NOMO-1 treated with DMSO at 0.1 percent for 48 hours (cell line): Measurements from ENCODE around the gene RANBP10.
"Not testable (repeated sequence)": the region's sequence is repeated elsewhere in the genome, so short reads cannot be mapped to it uniquely, and the experiment has no call there.

ENCODE experiments used
- DNase-seq: peaks from one replicate; lab custom pipeline; 2025; ENCODE audit not compliant: unreplicated experiment; lab: John Stamatoyannopoulos, UW

The RANBP10 gene

DNA sequence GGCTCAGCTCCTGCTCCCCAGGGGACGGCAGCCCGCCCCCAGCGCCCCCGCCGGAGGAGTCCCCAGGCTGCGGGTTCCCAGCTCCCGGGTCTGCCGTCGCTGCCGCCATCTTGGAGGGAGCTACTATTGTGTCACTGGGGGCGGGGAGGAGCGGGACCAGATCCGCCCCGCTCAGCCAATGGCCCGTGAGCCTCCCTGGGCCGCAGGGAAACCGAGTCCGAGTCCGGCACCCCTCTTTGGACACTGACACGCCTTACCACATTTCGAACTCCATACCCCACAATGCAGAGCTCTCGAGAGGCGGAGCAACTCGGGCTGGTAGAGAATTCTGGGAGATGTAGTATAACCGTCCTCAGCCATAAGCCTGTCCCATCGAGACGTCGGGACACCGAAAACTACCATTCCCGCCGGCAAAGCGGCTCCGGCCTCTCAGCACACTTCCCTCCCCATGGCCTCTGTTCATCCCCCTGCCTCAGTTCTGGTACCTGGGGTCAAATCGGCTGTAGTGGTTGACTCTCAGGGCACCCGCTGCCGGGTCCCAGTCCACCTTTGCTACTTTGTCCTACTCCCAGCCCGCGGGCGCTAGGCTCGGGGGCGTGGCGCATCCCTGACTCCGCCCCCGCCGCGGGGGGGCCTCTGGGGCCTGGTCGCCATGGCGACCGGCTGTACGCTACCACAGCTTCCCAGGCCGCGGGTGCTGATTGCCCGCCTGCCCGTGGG, at the start of gene RANBP10, which contains the start of gene TSNAXIP1:
RANBP10 (minus strand) TSS at position 133 of the 720 bp plus-strand sequence; CDS start at position 109, 24 bp downstream.
TSNAXIP1 (plus strand) TSS at position 462 of the 720 bp plus-strand sequence. CDS start 261 bp downstream, outside the sequence.
- peak; percentile 99 for DNase-seq

DNA sequence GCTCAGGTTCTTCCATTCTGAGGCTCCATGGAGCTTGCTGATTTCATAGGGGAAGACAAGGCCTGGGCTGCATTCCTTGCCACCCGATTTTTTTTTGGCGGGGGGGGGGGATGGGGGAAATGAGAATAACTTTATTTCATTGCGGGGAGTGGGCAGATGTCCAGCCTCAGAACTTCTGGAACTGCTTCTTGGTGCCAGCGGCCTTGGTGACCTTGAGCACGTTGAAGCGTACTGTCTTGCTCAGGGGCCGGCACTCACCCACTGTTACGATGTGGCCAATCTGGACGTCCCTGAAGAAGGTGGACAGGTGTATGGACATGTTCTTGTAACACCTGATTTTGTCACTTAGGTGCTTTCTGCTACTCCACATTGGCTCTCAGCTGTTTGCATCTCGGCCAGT, 49.4 kb upstream of the RANBP10 start:
- no peak for DNase-seq

DNA sequence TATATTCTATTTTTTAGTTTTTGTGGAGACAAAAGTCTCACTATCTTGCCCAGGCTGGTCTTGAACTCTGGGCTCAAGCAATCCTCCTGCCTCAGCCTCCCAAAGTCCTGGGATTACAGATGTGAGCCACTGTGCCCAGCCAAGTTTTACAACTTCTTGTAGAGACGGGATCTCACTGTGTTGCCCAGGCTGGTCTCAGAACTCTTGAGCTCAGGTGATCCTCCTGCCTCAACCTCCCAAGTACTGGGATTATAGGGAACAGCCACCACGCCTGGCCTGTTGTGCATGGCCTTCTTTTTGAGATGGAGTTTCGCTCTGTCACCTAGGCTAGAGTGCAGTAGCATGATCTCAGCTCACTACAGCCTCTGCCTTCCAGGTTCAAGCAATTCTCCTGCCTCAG, 47.3 kb upstream of the RANBP10 start:
- no peak for DNase-seq

DNA sequence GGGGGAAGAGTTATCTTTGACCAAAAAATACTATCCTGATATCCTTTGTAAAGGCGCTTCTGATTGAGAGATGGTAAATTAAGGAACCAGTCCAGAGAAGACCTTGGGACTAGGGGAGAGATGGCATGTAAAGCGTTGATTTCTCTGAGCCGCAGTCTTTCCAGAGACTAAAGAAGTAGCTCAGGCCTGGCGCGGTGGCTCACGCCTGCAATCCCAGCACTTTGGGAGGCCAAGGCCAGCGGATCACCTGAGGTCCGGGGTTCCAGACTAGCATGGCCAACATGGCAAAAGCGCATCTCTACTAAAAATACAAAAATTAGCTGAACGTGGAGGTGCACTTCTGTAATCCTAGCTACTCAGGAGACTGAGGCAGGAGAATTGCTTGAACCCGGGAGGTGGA, 41.8 kb upstream of the RANBP10 start:
- no peak for DNase-seq

DNA sequence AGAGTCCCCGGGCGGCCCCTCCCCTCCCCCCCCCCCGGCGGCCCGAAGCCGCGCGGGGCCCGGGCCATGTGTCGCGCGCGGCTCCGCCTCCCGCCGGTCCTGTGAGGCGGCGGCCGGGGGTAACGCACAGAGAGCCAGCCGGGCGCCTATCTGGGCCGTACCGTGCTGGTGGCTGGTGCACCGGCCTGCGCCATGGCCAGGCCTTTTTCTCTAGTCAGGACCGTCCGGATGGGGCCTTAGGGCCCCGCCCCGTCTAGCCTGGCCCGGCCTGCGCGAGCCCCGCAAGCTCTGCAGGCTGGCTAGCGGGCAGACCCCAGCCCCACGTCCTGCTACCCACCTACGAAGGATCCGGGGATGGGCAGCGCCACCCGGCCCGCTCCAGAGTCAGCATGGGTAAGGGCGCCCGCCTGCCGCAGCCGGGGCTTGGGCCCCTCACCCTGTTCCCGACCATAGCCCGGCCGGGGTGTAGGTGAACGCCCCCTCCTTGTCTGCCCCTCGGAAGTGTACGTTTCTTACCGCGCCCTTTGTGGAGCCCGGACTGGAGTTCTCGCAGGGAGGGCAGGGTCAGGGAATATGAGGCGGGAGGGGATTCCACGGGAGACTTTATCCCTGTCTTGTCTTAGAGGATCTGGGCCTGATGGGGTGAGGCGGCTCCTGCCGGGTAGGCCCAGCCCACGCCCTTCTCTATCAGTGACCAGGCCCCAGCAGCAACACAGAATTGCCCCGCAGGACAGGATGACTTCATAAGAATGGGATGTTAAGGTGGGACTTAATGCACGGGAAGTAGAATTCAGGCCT, 40.9 kb upstream of the RANBP10 start, which contains the start of gene CENPT:
CENPT (minus strand) TSS at position 630 of the 798 bp plus-strand sequence. CDS start 13,834 bp downstream, outside the sequence.
- DNase-seq, result peak; percentile 57

DNA sequence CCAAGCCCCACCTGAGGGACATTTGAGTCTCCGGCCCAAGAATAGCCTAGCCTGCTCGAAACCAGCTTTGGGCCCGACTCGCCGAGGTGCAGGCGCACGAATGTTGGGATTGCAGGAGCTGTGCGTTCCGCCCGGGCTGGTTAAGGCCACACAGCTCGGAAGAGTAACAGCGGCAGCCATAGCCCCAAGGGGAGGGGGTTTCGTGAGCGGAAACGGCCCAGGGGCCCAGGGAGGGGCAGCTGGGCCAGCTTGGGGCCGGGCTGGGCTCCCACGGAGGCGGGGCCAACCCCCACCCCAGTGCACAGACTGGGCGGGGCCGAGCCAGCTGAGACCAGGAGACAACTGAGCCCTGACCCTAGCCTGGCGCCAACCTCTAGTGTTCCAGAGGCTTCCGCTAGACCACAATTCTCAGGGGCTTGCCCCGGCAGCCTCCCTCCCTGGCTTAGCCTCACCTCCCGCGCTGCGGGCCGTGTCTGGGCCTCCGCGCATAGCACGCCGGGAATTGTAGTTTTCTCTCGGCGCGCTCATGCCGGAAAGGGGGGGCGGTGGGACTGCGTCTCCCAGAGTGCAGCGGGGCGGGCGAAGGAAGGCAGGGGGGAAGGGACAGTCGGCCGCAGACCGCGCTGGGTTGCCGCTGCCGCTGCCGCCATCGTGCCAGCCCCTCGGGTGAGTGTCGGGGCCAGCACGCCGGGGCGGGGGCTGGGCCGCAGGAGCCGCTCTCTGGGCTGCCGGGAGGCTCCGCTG, 40.1 kb upstream of the RANBP10 start, which contains the start of gene NUTF2:
NUTF2 (plus strand) TSS at position 614 of the 744 bp plus-strand sequence. CDS start 18,198 bp downstream, outside the sequence.
- DNase-seq, result peak; percentile 96

DNA sequence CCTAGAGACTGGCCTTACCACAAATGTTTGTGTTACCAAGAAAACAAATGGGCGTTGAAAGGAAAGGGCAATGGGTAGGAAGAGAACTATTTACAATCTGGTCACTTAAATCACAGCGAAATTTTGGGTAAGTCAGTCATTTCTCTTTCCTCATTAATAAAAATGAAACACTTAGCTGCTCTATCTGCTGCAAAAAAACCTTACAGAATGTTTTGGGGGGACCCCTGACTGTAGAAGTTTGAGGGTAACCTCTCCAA, 39.6 kb upstream of the RANBP10 start:
- DNase-seq, result no peak

DNA sequence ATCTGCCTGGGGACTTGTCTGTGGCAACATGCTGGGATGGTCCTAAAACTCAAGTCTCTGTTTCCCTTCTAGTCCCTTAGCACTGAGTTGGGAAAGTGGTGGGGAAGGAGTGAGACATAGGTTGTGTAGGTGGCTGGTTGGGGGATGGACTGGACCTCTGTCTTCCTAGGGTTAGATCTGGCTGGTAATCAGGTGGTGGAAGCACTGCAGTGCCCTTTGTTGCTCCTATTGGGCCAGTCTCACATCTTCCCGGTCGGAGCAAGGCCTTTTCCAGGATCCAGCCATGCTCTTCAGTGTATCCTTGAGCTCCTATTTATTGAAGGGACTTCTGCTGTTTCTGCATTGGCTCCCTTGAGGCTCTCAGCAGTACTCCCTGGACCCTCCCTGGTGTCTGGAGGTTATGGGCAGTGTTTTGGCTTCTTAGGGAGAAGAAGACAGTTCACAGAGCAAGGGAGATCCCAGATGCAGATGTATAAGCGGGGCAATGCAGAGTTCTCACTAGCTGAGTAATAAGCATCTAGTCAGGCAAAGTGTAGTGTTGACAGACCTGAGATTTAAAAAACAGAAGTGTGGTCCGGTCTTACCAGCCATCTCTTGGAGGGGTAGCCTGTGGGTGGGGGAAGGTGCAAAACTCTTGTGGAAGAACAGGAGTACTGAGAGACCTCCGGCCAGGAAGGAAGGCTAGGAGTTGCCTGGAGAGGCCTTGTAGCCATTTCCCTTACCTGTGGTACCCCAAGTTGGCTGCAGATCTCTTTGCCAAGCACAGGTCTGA, 39.1 kb upstream of the RANBP10 start:
- DNase-seq, result peak; percentile 22

DNA sequence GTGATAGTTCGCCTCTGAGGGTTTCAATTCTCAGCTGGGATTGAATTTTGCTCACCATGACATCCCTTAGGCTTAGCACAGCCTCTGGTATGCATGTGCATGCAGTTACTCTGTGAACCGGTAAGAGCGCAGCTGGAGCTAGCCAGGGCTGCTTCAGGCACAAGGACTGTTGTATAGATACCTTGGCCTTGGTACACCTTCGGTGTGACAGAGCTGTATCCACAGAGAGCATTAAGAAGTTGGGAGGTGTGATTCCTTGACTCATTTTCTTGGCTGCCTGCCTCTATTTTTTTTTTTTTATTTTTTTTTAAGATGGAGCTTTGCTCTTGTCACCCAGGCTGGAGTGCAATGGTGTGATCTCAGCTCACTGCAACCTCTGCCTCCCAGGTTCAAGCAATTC, 38.1 kb upstream of the RANBP10 start:
- no peak for DNase-seq

DNA sequence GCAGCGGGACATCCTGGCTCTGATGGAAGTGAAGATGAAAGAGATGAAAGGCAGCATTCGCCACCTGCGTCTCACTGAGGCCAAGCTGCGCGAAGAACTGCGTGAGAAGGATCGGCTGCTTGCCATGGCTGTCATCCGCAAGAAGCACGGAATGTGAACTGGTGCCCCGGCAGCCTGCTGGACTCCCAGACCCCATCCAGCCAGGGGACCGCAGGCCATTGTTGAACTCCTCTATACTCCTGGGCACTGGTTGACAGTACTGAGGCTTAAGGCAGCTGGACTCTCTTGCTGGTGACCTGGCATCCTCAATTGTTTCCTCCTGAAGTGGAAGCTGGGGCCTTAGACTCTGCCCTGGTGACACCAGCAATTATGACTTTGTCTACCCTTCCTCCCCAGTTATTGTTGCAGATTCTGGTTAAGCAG, 37.0 kb upstream of the RANBP10 start:
- DNase-seq, result no peak

DNA sequence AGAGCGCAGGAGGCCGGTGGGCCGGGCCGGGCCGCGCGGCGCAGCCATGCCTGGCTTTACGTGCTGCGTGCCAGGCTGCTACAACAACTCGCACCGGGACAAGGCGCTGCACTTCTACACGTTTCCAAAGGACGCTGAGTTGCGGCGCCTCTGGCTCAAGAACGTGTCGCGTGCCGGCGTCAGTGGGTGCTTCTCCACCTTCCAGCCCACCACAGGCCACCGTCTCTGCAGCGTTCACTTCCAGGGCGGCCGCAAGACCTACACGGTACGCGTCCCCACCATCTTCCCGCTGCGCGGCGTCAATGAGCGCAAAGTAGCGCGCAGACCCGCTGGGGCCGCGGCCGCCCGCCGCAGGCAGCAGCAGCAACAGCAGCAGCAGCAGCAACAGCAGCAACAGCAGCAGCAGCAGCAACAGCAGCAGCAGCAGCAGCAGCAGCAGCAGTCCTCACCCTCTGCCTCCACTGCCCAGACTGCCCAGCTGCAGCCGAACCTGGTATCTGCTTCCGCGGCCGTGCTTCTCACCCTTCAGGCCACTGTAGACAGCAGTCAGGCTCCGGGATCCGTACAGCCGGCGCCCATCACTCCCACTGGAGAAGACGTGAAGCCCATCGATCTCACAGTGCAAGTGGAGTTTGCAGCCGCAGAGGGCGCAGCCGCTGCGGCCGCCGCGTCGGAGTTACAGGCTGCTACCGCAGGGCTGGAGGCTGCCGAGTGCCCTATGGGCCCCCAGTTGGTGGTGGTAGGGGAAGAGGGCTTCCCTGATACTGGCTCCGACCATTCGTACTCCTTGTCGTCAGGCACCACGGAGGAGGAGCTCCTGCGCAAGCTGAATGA, 36.4 kb upstream of the RANBP10 start:
- peak; percentile 60 for DNase-seq

DNA sequence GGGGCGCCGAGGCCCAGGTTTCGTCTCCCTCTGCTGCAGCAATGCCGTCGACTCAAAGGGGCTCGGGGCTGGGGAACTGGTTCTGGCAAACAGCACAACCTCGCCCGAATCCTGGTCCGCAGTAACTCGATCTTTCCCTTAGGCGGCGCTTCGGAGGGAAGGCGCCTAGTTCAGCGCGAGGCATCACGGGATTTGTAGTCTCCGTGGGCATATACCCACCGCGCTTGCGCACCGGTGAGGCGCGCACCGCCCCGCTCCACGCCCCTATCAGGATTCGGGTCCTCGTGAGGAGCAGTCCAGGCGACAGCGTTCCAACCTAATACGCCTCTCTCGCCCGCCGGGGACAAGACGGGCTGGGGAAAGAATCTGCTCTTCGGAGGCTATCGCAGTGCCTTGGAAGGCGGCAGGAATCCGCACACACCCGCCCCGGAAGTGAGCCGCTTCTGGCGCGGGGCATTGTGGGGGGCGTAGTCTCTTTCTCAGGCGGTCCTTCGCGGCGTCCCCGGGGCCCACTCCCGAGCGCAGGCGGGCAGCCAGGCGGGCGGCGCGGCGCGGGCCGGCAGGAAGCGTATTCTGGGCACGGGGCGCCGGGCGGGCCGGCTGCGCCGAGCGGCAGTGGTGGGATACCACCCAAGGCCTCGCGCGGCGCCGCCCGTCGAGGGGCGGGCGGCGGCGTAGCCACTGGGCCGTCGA, 35.6 kb upstream of the RANBP10 start, which contains the start of gene THAP11:
THAP11 (plus strand) TSS at position 505 of the 693 bp plus-strand sequence. CDS start 235 bp downstream, outside the sequence.
- peak; percentile 95 for DNase-seq

DNA sequence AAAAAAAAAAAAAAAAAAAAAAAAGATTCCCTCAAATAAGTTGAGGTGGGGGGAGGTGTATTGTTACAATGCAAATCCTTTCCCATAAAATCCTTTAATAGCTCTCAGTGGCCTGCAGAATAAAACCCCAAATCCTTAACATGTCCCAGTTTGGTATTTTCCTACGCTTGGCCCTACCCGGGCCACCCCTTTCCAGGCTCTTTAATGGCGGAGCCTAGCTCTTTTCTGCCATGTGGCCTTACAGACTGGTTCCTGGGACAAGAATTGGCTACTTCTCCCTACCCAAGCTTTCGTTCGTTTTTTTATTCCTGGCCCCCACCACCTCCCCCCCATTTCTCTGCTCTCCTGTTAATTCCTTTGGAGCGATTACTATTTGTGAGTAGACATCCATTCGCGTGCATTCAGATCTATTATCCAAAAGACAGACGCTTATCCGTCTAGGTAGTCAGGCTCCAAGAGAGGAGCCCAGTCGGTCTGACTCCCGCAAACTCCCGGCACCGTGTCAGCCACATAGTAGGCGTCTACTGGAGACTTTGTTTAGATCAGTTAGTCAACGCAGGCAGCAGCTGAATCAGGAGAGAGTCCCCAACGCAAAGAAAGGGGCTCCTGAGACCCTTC, 34.9 kb upstream of the RANBP10 start:
- no peak for DNase-seq

DNA sequence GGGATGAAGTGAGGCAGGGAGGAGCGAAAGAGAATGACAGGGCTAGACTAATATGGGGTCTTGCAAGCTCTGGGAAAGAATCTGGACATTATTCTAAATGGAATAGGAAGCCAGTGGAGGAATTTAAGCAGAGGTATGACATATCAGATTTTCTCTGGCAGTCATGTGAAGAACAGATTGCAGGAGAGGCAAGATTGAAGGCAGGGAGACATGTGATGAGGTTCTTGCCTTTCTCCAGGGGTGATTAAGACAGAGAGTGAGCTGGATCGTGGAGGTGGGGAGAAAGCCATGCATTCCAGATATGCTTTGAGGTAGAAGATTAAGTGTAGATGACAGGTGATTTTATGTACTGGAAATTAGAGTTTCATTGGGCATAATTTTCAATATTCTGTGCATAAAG, 31.5 kb upstream of the RANBP10 start:
- no peak for DNase-seq

DNA sequence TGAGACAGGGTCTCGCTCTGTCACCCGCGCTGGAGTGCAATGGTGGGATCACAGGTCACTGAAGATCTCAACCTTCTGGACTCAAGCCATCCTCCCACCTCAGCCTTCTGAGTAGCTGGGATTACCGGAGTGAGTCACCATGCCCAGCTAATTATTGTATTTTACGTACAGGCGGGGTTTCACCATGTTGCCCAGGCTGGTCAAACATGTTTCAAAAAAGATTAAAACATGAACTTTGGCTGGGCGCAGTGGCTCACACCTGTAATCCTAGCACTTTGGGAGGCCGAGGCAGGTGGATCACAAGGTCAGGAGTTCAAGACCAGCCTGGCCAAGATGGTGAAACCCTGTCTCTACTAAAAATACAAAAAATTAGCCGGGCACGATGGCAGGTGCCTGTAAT, 30.8 kb upstream of the RANBP10 start:
- DNase-seq, result not testable (repeated sequence)

DNA sequence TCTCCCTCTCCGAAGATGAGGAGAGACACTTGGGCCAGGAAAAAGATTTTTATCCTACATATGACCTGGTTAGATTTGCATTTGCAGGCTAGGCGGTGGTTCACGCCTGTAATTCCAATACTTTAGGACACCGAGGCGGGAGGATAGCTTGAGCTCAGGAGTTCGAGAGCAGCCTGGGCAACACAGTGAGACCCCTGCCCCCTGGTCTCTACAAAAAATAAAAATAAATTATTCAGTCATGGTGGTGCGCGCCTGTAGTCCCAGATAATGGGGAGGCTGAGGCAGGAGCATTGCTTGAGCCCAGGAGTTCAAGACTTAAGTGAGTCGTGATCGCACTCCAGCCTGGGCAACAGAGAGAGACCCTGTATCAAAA, 27.9 kb upstream of the RANBP10 start:
- no peak for DNase-seq

DNA sequence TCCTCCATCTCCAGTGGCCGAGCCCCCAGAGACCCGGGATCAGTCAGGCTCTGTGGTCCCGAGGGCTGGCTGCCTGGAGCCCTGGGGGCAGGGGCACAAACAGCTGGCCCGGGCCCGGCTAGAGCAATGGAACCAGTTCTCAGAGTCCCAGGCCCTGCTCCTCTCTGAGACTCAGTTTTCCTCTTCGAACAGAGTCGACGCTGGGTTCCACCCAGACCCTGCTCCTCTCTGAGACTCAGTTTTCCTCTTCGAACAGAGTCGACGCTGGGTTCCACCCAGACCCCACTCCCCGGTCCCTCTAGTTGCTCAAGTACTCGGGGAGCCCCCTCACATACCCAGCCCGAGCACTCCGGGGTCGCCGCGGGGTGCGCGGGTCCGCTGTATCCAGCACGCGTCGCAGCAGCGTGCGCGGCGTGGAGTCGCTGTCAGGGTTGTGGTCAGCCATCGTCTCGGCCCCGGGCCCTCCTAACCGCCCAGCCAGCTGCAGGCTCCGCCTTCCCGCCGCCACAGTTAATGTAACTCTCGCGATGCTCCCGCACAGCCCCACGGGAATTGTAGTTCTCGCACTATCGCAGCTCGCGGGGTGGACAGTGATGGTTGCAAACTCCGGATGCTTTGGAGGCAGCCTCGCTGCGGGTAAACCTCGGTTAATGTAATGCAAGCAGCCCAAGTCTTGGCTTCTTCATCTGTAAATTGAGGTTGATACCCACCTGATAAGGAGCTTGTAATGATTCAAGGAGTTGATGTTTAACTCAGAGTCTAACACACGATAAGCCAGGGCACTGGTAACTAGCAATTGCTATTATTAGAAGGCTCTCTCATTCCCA, 27.3 kb upstream of the RANBP10 start:
- DNase-seq, result peak; percentile 90

DNA sequence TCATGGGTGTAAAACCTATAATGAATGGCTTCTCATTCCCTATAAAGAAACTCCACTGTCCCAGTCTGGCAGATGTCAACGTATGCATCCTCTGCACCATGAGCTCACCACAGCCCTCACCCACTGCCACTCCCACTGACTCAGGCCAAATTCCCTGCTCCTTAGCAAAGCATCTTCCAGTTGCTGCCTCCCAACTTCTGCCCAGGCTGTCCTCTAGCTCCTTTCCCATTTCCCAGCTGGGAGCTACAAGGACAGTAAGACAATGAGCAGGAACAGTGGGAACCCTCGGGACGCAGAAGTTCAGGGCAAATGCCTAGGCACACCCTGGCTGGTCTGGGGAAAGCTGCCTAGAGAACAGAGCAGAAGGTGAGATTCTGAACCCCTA, 26.7 kb upstream of the RANBP10 start:
- DNase-seq, result no peak
